GM18907 (cell line): Measurements from ENCODE around the gene PPP1R12B.

Source experiments
- ATAC-seq: cut with Tn5 transposase; IDR thresholded peaks from one replicate; pipeline ENCODE4 v1.9.1; 2021; ENCODE audit warnings: mild to moderate bottlenecking, moderate library complexity; ENCODE audit not compliant: unreplicated experiment

PPP1R12B gene

DNA sequence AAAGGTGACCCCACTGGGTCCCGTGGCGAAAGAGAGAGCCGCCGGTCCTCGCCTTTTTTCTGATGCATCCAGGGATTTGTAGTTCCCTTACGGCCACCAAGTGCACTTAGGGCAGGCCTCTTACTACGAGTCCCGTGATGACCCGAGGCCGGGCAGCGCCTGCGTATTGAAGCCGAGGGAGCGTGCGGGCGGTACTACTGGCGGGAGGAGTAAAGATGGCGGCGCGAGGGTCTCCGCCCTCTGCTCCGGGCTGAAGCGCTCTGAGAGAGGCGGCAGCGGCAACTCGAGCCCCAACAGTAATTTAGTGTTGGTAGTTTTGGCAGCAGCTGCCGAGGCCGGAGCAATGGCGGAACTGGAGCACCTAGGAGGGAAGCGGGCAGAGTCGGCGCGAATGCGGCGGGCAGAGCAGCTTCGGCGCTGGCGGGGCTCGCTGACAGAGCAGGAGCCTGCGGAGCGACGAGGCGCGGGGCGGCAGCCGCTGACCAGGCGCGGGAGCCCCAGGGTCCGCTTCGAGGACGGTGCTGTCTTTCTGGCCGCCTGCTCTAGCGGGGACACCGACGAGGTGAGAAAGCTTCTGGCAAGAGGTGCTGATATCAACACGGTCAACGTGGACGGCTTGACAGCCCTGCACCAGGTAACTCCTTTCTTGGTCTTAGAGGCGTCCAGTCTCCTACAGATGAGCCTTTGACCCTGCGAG lies at the start of gene PPP1R12B:
PPP1R12B (plus strand) TSS at position 191 of the 697 bp plus-strand sequence; CDS start at position 344, 153 bp downstream.
- ATAC-seq = peak; percentile 96

- no peak for ATAC-seq
Observed at GRCh38 chr1:202302166-202302565, 46.3 kb upstream of the PPP1R12B start.

DNA sequence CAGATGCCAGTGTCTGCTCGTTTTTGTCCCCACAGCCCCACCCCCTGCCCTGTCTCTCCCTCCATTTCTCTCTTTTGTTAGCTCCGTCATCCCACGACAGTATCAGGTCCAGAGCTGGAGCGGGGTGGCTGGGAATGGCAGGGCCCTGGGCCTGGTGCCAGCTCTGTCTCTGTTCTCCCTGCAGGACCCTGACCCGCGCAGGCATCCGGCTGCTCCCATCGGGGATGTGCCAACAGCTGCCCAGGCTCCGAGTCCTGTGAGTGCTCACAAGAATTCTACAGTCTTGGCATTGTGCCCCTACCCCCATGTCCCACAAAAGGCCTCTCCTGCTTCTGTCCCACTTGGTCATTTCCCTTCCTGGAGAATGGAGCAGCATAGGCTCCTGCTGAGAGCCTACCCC lies 44.1 kb upstream of the PPP1R12B start:
- no peak for ATAC-seq

GRCh38 chr1:202305168-202305567 lies 43.3 kb upstream of the PPP1R12B start:
- ATAC-seq = no peak

DNA sequence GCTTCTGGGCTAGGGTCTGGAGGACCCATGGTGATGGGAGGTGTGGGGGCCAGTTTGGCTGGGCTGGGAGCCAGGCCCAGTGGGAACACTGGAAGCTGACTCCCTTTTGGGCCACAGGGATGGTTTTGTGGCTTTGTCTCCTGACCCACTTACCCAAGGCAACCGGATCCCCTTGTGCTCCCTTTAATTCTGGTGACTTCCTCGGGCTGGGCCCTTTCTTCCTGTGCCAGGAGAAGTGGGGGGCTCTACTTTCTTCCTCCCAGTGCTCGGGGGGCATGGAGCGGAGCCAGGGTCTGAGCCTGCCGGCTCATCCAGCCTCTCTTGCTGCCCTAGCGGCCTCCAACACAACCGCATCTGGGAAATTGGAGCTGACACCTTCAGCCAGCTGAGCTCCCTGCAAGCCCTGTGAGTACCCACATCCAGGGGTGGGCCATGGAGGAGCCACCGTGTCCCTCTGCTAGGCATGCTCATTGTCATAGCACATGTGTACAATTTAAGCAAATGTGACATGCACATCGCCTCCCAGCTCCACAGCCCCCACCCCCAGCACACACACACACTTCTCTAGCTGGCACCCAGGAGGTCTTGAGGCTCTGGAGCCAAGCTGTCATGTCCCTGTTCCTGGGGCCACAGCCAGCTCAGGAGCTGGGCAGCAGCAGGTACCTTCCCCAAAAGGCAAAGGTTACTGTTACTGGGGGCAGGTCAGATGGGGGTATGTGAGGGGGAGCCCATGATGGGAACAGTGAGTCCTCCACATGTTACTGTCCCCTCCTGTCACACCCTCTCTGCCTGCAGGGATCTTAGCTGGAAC lies 41.8 kb upstream of the PPP1R12B start:
- ATAC-seq = no peak

- ATAC-seq = no peak
Observed at GRCh38 chr1:202310071-202310725, 38.3 kb upstream of the PPP1R12B start.

GRCh38 chr1:202310746-202311145 lies 37.8 kb upstream of the PPP1R12B start:
- ATAC-seq = no peak

DNA sequence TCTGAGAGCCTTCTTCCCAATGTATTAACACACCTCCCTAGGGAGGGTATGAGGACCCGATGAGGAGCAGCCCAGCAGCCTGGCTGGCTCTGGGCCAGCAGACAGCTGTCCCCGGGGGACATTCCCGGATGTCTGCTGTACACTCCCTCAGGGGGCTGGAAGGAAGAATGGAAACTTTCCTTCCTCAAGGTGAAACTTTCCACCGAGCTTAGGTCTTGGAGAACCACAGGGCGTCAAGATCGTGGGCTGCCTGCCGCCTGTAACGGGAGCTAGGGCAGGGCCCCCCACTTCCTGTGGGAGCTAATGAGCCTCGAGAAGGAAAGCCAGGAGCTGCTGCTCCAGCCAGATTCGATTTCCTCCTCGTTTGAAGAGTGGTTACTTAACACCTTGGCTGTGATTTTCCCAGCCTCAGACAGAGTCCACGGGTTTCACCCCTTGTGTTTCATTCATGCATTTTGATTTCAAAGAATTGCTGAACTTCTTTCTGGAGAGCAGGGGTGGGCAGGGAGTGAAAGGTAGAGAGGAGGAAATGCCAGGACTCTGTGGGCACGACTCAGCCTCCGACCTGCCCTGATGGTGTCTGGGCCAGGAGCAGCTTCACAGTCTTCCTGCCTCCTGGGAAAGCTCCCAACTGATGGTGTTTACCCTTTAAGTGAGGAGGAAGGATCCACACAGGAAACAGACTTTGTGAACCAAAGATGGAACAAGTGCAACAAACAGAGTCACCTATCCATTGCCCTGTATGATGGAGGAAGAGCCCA lies 36.4 kb upstream of the PPP1R12B start:
- ATAC-seq = no peak

- ATAC-seq = no peak
Observed at GRCh38 chr1:202315576-202316168, 32.8 kb upstream of the PPP1R12B start.

- ATAC-seq = no peak
Observed at GRCh38 chr1:202316186-202316585, 32.3 kb upstream of the PPP1R12B start.

- no peak for ATAC-seq
Observed at GRCh38 chr1:202317941-202318925, 30.3 kb upstream of the PPP1R12B start.

GRCh38 chr1:202319381-202320080 lies 29.0 kb upstream of the PPP1R12B start:
- ATAC-seq = no peak

DNA sequence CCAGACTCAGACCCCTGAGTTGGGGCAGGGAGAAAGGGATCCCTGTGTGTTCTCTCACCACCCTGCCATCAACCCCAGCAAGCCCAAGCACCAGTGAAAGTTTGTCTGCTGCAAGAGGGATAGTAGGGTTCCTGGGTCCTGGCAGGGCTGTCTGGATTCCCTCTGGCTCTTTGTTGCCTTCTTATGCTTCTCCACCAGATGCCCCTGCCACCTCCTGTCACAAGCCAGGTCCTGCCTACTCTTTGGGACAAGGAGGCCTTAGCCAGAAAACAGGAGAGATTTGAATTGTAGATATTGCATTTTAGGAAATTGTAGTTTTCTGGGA lies 28.5 kb upstream of the PPP1R12B start:
- ATAC-seq = no peak

- no peak for ATAC-seq
Observed at GRCh38 chr1:202323731-202324130, 24.8 kb upstream of the PPP1R12B start.

DNA sequence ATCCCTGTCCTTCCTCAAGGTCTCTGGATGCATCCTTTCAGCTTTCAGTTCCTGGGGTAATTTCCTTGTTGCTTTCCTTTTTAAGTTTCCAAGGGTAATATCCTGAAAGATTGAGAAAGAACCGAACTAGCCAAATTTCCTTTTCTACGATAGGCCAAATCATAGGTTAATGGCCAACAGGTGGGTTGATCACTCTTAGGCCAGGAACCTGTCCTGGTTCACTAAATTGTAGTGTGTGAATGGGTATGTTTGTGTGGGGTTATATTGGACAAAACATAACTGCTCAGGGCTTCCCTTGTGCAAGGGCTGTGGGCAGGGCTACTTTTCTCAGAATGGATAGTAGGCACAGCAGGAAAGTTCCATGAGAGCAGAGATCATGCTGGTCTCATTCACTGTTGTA lies 23.9 kb upstream of the PPP1R12B start:
- ATAC-seq = no peak

DNA sequence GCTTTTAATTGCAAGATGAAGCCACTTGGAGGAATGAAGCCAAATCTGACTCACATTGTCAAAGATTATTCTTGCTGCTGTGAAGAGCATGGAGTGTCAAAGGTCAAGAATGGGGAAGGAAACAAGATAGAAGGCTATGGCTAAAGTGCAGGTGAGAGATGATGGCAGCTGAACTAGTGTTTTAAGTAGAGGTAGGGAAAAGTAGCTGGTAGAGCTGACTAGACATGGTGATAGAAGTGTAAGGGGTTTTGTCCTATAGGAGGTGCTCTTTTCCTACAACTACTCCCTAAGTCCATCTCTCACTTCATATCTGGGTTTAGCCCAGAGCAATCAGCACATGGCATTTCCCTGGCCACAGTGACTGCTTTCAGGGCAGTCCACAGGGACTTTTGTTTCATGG lies 18.6 kb upstream of the PPP1R12B start:
- ATAC-seq = no peak

DNA sequence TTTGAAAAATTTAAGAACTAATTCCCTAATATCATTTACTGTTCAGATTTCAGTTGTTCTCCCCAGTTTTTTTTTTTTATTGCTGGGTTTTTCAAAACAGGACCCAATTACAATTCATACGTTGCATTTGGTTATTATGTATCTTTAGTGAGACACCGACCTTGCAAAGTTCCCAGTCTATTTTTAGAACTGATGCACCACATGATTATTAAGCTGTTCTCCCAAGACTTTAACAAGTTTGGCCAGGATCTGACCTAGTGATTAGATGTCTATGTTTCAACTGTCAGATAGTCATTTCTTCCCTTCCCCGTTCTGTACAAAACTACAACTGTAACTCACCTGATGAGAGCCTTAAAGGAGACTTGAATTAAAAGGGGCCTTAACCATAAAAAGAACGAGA lies 14.6 kb upstream of the PPP1R12B start:
- ATAC-seq = no peak

DNA sequence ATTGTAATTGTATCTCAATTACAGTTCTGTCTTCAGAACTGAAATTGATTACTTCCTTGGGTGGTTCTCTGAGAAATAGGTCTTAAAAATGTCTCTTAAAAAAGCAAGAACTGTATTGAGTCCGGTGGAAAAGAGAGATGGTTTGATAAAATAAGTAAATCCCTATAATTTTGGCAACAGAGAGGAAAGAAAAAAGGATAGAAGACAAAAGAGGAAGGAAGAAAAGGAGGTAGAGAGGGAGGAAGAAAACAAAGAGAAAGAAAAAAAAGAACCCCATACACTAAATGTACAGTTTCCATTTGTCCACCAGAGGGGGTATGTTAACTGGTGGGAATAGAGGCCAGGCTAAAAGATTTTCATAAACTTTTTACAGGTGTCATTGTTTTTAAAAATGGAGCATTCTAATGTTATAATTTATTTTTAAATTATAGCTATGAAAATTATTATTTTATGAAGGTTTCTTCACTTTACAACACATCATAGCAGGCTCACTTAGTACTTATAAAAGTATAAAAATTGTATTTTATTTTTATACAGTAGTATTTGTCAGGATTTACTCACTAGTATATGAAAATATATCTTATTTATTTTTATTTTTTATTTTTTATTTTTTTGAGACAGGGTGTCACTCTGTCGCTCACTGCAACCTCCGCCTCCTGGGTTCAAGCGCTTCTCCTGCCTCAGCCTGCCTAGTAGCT lies 4.7 kb upstream of the PPP1R12B start:
- no peak for ATAC-seq
